IMR-90 (cell line): ENCODE results near the gene ANTXR1.

ENCODE experiments used
- CTCF ChIP-seq: conservative IDR thresholded peaks from 2 replicates; pipeline ENCODE4 v1.5.1; 2012; ENCODE audit warnings: mild to moderate bottlenecking, low read depth, low read length, improper control_type of control experiment
- MAFK ChIP-seq: IDR thresholded peaks from 2 replicates; pipeline ENCODE4 v1.6.1; 2012; ENCODE audit warnings: low read depth, low read length, improper control_type of control experiment
- MXI1 ChIP-seq: IDR thresholded peaks from 2 replicates; pipeline ENCODE4 v1.6.1; 2012; ENCODE audit warnings: low read depth, mild to moderate bottlenecking, low read length, moderate library complexity, borderline replicate concordance
- NFE2L2 ChIP-seq: fragments of 150-350 bp; IDR thresholded peaks from 2 replicates; pipeline ENCODE4 v1.6.1; 2016; ENCODE audit warnings: low read depth, mild to moderate bottlenecking, low read length
- POLR2A ChIP-seq: IDR thresholded peaks from 2 replicates; pipeline ENCODE4 v1.6.1; 2012; ENCODE audit warnings: mild to moderate bottlenecking, low read depth, low read length

- TF ChIP-seq POLR2A (no peak), NFE2L2 (no peak), CTCF (no peak), MAFK (no peak), MXI1 (no peak)
Measured at GRCh38 chr2:69032336-69032735, 19.4 kb downstream of the ANTXR1 start.
